Skeletal muscle cell (primary cell): ENCODE measurements around the gene KLHDC1.
"Not testable (repeated sequence)": the region's sequence is repeated elsewhere in the genome, so short reads cannot be mapped to it uniquely, and the experiment has no call there.

Experiments used
- DNase-seq: peaks from one replicate; pipeline ENCODE4 v3.0.0-alpha.2; 2010; ENCODE audit warnings: low read depth
- H3K4me3 ChIP-seq: 2 replicates; pipeline ENCODE4 v1.5.1; 2011; ENCODE audit warnings: low read depth, mild to moderate bottlenecking, control low read depth, low read length, moderate library complexity

KLHDC1 gene

GRCh38 chr14:49771691-49772090 is 78.8 kb downstream of the KLHDC1 start:
- DNase-seq, H3K4me3 ChIP-seq: not testable (repeated sequence)

- no peak overlapping the region for H3K4me3 ChIP-seq
- DNase-seq = no peak
These were observed 81.2 kb downstream of the KLHDC1 start for GRCh38 chr14:49774106-49774505.

- no peak for DNase-seq
- no peak overlapping the region for H3K4me3 ChIP-seq
These were observed 85.5 kb downstream of the KLHDC1 start for GRCh38 chr14:49778421-49778820.

GRCh38 chr14:49781040-49781439 is 88.1 kb downstream of the KLHDC1 start:
- not testable (repeated sequence) for DNase-seq, H3K4me3 ChIP-seq

- DNase-seq = no peak
- no peak overlapping the region for H3K4me3 ChIP-seq
These were observed 90.6 kb downstream of the KLHDC1 start for GRCh38 chr14:49783394-49784014.

- no peak overlapping the region for H3K4me3 ChIP-seq
- no peak for DNase-seq
These were observed 93.4 kb downstream of the KLHDC1 start for GRCh38 chr14:49786315-49786714.

- H3K4me3 ChIP-seq = no peak overlapping the region
- no peak for DNase-seq
These were observed 99.7 kb downstream of the KLHDC1 start for GRCh38 chr14:49792618-49793017.

- H3K4me3 ChIP-seq = no peak overlapping the region
- no peak for DNase-seq
These were observed 103.1 kb downstream of the KLHDC1 start for GRCh38 chr14:49796025-49796424.
